CD14-positive monocyte (primary cell): ENCODE results near the gene TAF15. TPM values are rescaled to one million over a fixed set of nuclear protein-coding genes. Genes with fewer than 3 reads are reported as not detected.
A peak's percentile ranks its signal among the peaks of the same experiment; 100 is the strongest.

ENCODE experiments used
- DNase-seq, 3 donors: peaks; one replicate each; pipeline ENCODE4 v3.0.0-alpha.2; 2011 to 2022
- H2AFZ ChIP-seq: 2 replicates; pipeline ENCODE4 v1.6.0; 2012; ENCODE audit warnings: mild to moderate bottlenecking, low read depth, low read length, inconsistent platforms; ENCODE audit not compliant: insufficient read depth, poor library complexity, severe bottlenecking
- H3K27ac ChIP-seq, 2 donors: 1 replicate in 1 of 2; 2 replicates in 1 of 2; pipeline ENCODE4 v1.5.1; 2012 to 2013; ENCODE audit warnings: low read length in 2 of 2, control low read depth in 1 of 2, inconsistent platforms in 1 of 2, low read depth in 1 of 2, mild to moderate bottlenecking in 1 of 2
- H3K27me3 ChIP-seq, 2 donors: one replicate each; pipeline versions ENCODE4 v1.6.0 to v1.6.1; 2011 to 2013; ENCODE audit warnings: low read length in 2 of 2; ENCODE audit not compliant: control insufficient read depth in 2 of 2, insufficient read depth in 2 of 2
- H3K36me3 ChIP-seq, 2 donors: replicated peaks in 1 of 2; 1 replicate in 1 of 2; 2 replicates in 1 of 2; pipeline versions ENCODE4 v1.5.1 to v1.6.1; 2012 to 2013; ENCODE audit warnings: low read length in 2 of 2, control low read depth in 1 of 2, inconsistent platforms in 1 of 2, mild to moderate bottlenecking in 1 of 2; ENCODE audit not compliant: insufficient read depth in 2 of 2, control insufficient read depth in 1 of 2
- H3K4me1 ChIP-seq, 2 donors: 1 replicate in 1 of 2; 2 replicates in 1 of 2; pipeline versions ENCODE4 v1.5.1 to v1.6.1; 2012 to 2013; ENCODE audit warnings: low read length in 2 of 2, control low read depth in 1 of 2, inconsistent platforms in 1 of 2, mild to moderate bottlenecking in 1 of 2, moderate library complexity in 1 of 2; ENCODE audit not compliant: insufficient read depth in 2 of 2, control insufficient read depth in 1 of 2
- H3K4me2 ChIP-seq: replicated peaks from 2 replicates; pipeline ENCODE3; 2012; ENCODE audit warnings: low read length, moderate library complexity, mild to moderate bottlenecking; ENCODE audit not compliant: poor library complexity, severe bottlenecking; ENCODE audit errors: extremely low read depth
- H3K4me3 ChIP-seq, 3 experiments: fragments of 200-600 bp in 1 of 3; sonication (generic) in 1 of 3; replicated peaks in 1 of 3; 1 replicate in 2 of 3; 2 replicates in 1 of 3; pipeline ENCODE4 v1.5.1; 2011 to 2013; ENCODE audit warnings: low read length in 3 of 3, mild to moderate bottlenecking in 3 of 3, control low read depth in 2 of 3, low read depth in 2 of 3, inconsistent platforms in 1 of 3, moderate library complexity in 1 of 3
- H3K79me2 ChIP-seq: 2 replicates; pipeline ENCODE4 v1.6.0; 2012; ENCODE audit warnings: mild to moderate bottlenecking, control low read depth, inconsistent platforms, low read length, moderate library complexity; ENCODE audit not compliant: insufficient read depth
- H3K9ac ChIP-seq: 2 replicates; pipeline ENCODE4 v1.6.0; 2017; ENCODE audit warnings: low read length, mild to moderate bottlenecking; ENCODE audit not compliant: insufficient read depth, poor library complexity, severe bottlenecking
- H3K9me3 ChIP-seq, 2 donors: replicated peaks in 1 of 2; 1 replicate in 1 of 2; 2 replicates in 1 of 2; pipeline versions ENCODE4 v1.5.1 to v1.6.1; 2012 to 2013; ENCODE audit warnings: low read length in 2 of 2, control low read depth in 1 of 2; ENCODE audit not compliant: control insufficient read depth in 1 of 2, insufficient read depth in 1 of 2
- H4K20me1 ChIP-seq: 2 replicates; pipeline ENCODE4 v1.6.0; 2012; ENCODE audit warnings: mild to moderate bottlenecking, low read length, control low read depth, moderate library complexity; ENCODE audit not compliant: insufficient read depth
- H3K27ac Mint-ChIP-seq, 7 donors: one replicate each; pipeline ENCODE4 v1.8.0; 2020; ENCODE audit warnings: mild to moderate bottlenecking in 7 of 7, mixed read lengths in 7 of 7, moderate library complexity in 6 of 7, inconsistent platforms in 2 of 7
- H3K27me3 Mint-ChIP-seq, 3 donors: one replicate each; pipeline ENCODE4 v1.8.0; 2021 to 2022; ENCODE audit warnings: low read depth in 3 of 3, mild to moderate bottlenecking in 3 of 3, mixed read lengths in 3 of 3, moderate library complexity in 3 of 3, inconsistent platforms in 1 of 3
- H3K36me3 Mint-ChIP-seq, 2 donors: one replicate each; pipeline ENCODE4 v1.8.0; 2020; ENCODE audit warnings: mixed read lengths in 2 of 2, inconsistent platforms in 1 of 2, mild to moderate bottlenecking in 1 of 2
- H3K4me1 Mint-ChIP-seq: one replicate; pipeline ENCODE4 v1.8.0; 2020; ENCODE audit warnings: mild to moderate bottlenecking, mixed read lengths
- H3K4me3 Mint-ChIP-seq, 2 donors: one replicate each; pipeline ENCODE4 v1.8.0; 2020; ENCODE audit warnings: mild to moderate bottlenecking in 2 of 2, mixed read lengths in 2 of 2, moderate library complexity in 1 of 2
- H3K9me3 Mint-ChIP-seq, 7 donors: one replicate each; pipeline ENCODE4 v1.8.0; 2020 to 2022; ENCODE audit warnings: mixed read lengths in 7 of 7, mild to moderate bottlenecking in 6 of 7, moderate library complexity in 6 of 7, inconsistent platforms in 2 of 7
- WGBS: methylation state at CpG from one replicate; pipeline ENCODE4 v1.1.5; 2013; ENCODE audit warnings: missing lambda C conversion rate; ENCODE audit not compliant: insufficient coverage; 5-methylcytosine and 5-hydroxymethylcytosine counted together
- intact Hi-C, 2 donors: fragments of 100-400 bp; cut with micrococcal nuclease; formaldehyde crosslinking; loops; one replicate each; pipeline versions ENCODE4 v1.15.0 to v1.15.1; 2023
- polyA plus RNA-seq, 3 donors: library from polyadenylated mRNA; depleted of rRNA in 1 of 3; unstranded in 2 of 3; stranded (reverse) in 1 of 3; fragments of 300-500 nt in 2 of 3; fragments of >200 nt in 1 of 3; fragmentation: Illumina TruSeq in 2 of 3; gene quantifications; 1 replicate in 2 of 3; 2 replicates in 1 of 3; pipeline ENCODE4 v1.2.3, GENCODE V29; 2012 to 2021
- TF ChIP-seq, protein P1 (sequence below): fragments of 200-600 bp; IDR thresholded peaks from one replicate; pipeline ENCODE4 v1.8.0; 2022; ENCODE audit warnings: antibody characterized with exemption, mild to moderate bottlenecking

The TAF15 gene
- polyA plus RNA-seq, 3 donors, result 6.0 to 50.6 (median 16.3) TPM

DNA sequence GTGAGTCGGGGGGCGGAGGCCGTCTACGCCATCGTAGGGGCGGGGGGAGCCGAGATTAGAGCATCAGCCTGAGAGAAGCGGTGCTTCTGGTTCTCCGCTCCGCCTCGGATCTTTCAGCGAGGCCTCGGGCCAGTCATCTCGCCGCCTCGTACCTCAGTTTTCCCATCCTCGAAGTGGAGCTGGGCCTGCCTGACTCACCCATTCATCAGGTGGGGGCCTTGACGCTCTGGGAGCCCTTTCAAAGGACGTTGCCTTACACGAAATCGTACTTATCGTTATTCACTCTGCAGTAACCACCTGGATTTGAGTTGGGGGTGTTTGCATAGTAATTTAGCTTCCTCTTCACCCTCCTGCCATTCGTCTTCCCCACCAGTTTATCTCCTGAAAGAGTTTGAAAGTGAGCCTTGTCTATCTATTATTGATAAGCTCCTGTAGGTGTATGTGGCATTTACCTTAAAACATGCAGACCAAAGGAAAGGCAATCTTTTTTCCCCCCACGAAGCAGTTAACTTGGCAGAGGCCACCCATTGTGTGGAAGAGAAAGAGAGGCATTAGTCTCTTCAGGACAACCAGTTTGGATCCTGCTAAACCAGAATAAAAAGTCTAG is 674 bp downstream of the TAF15 start:
- H3K9me3 Mint-ChIP-seq, result no peaks in the 10 kb centered on the region
- Histone ChIP-seq H3K79me2 (peaks cover 57% of the 10 kb centered on the region), H3K4me2 (peak overlapping the region; percentile 97), H3K36me3 (no peaks in the 10 kb centered on the region), H3K27ac (peak overlapping the region; percentile 91 to 92), H3K9me3 (no peaks in the 10 kb centered on the region), H3K9ac (peak overlapping the region; percentile 93), H3K4me3 (peak overlapping the region; percentile 56 to 92 (median 90)), H3K27me3 (no peaks in the 10 kb centered on the region), H2AFZ (peak overlapping the region; percentile 77), H3K4me1 (peaks cover 28 to 44% of the 10 kb centered on the region in 2 donors), H4K20me1 (peaks cover 50% of the 10 kb centered on the region)
- peak overlapping the region; percentile 92 to 99 (median 97) for H3K27ac Mint-ChIP-seq
- peaks cover 46% of the 10 kb centered on the region for H3K4me1 Mint-ChIP-seq
- intact Hi-C loops, result loop anchor here (2.0 to 10.0 kb wide), 3 partner anchors 45 to 845 kb away; partner anchors contain the start of genes CCT6B (in 1 of the 2) and ZNF830 (in 1 of the 2)
- DNase-seq, result peak in 2 of 3 donors; percentile 18 to 54
- H3K27me3 Mint-ChIP-seq, result no peaks in the 10 kb centered on the region
- peaks cover 5 to 7% of the 10 kb centered on the region in 2 donors for H3K36me3 Mint-ChIP-seq
- H3K4me3 Mint-ChIP-seq, result peak overlapping the region; percentile 96 to 99
- TF ChIP-seq, protein P1, sequence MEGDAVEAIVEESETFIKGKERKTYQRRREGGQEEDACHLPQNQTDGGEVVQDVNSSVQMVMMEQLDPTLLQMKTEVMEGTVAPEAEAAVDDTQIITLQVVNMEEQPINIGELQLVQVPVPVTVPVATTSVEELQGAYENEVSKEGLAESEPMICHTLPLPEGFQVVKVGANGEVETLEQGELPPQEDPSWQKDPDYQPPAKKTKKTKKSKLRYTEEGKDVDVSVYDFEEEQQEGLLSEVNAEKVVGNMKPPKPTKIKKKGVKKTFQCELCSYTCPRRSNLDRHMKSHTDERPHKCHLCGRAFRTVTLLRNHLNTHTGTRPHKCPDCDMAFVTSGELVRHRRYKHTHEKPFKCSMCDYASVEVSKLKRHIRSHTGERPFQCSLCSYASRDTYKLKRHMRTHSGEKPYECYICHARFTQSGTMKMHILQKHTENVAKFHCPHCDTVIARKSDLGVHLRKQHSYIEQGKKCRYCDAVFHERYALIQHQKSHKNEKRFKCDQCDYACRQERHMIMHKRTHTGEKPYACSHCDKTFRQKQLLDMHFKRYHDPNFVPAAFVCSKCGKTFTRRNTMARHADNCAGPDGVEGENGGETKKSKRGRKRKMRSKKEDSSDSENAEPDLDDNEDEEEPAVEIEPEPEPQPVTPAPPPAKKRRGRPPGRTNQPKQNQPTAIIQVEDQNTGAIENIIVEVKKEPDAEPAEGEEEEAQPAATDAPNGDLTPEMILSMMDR, result no peak
- 0% methylated on average over 17 of the region's 24 CpGs for whole genome bisulfite sequencing

DNA sequence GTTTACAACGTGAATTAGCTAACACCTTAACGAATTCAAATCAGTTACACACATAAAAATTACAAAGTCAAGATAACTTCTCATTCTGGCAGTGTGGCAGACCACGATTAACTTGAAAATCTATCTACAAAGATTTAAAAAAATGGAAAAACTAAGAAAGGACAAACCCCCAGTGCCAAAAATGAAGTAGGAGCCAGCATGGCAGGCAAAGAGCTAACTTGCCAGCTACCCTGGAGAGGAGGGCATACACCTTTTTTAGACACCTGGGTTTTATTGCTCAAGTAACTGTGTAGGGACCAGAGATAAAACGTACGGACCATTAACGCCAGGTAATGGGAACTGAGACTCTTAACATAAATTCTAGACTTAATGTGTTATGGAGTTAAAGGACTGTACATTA is 2.5 kb downstream of the TAF15 start:
- H3K79me2 ChIP-seq, result peaks cover 75% of the 10 kb centered on the region
- H3K27me3 Mint-ChIP-seq, result no peaks in the 10 kb centered on the region
- H3K4me2 ChIP-seq, result peak overlapping the region; percentile 13
- H3K36me3 ChIP-seq, result peaks cover 8 to 11% of the 10 kb centered on the region in 2 donors
- H3K9me3 ChIP-seq, result no peaks in the 10 kb centered on the region
- no peaks in the 10 kb centered on the region for H3K27me3 ChIP-seq
- H3K9me3 Mint-ChIP-seq, result no peaks in the 10 kb centered on the region
- no peak overlapping the region for H3K4me3 Mint-ChIP-seq
- peak overlapping the region in 2 of 7 donors; percentile 12 to 47 for H3K27ac Mint-ChIP-seq
- TF ChIP-seq, protein P1, result no peak
- DNase-seq, result no peak
- no peak overlapping the region for H3K4me3 ChIP-seq
- peaks cover 68% of the 10 kb centered on the region for H4K20me1 ChIP-seq
- intact Hi-C loops, result loop anchor here in 1 of 2 donors (10.0 kb wide), 1 partner anchor 847 kb away; the partner anchor contains the start of genes CCT6B and ZNF830
- peaks cover 28 to 44% of the 10 kb centered on the region in 2 donors for H3K4me1 ChIP-seq
- H3K4me1 Mint-ChIP-seq, result peaks cover 48% of the 10 kb centered on the region
- H2AFZ ChIP-seq, result no peak overlapping the region
- peaks cover 13 to 18% of the 10 kb centered on the region in 2 donors for H3K36me3 Mint-ChIP-seq
- peak overlapping the region in 1 of 2 donors; percentile 54 for H3K27ac ChIP-seq
- WGBS, result no CpG with 5 or more reads among the region's 6 CpGs
- no peak overlapping the region for H3K9ac ChIP-seq
